Karpas-422 (cell line): ENCODE data around the gene ZCCHC7. TPM values are rescaled to one million over a fixed set of nuclear protein-coding genes. Genes with fewer than 3 reads are reported as not detected.

Source experiments
- DNase-seq: peaks from one replicate; pipeline ENCODE4 v3.0.0-alpha.2; 2015
- H2AFZ ChIP-seq: fragments of 200-600 bp; sonication (generic); 2 replicates; pipeline ENCODE4 v1.6.1; 2014; ENCODE audit warnings: antibody characterized with exemption, low read length, mixed read lengths
- H3K27ac ChIP-seq: fragments of 200-600 bp; sonication (generic); 2 replicates; pipeline ENCODE4 v1.5.1; 2014; ENCODE audit warnings: mild to moderate bottlenecking, low read length, moderate library complexity
- H3K27me3 ChIP-seq: fragments of 200-600 bp; sonication (generic); 2 replicates; pipeline ENCODE4 v1.6.1; 2014; ENCODE audit warnings: low read length, mixed read lengths
- H3K36me3 ChIP-seq: fragments of 200-600 bp; sonication (generic); 2 replicates; pipeline ENCODE4 v1.6.1; 2014; ENCODE audit warnings: low read length, mixed read lengths; ENCODE audit not compliant: insufficient read depth
- H3K4me1 ChIP-seq: fragments of 200-600 bp; sonication (generic); 2 replicates; pipeline ENCODE4 v1.6.1; 2014; ENCODE audit warnings: mild to moderate bottlenecking, low read length, mixed read lengths
- H3K4me2 ChIP-seq: fragments of 200-600 bp; sonication (generic); 2 replicates; pipeline ENCODE4 v1.6.1; 2014; ENCODE audit warnings: low read length, low read depth, mild to moderate bottlenecking; ENCODE audit not compliant: poor library complexity, severe bottlenecking
- H3K4me3 ChIP-seq: fragments of 200-600 bp; sonication (generic); 2 replicates; pipeline ENCODE4 v1.5.1; 2014; ENCODE audit warnings: mild to moderate bottlenecking, antibody characterized with exemption, low read length, mixed read lengths
- H3K79me2 ChIP-seq: fragments of 200-600 bp; sonication (generic); 2 replicates; pipeline ENCODE4 v1.6.1; 2014; ENCODE audit warnings: mild to moderate bottlenecking, low read length, mixed read lengths
- H3K9ac ChIP-seq: fragments of 200-600 bp; sonication (generic); 2 replicates; pipeline ENCODE4 v1.6.0; 2014; ENCODE audit warnings: low read length
- H3K9me2 ChIP-seq: fragments of 200-600 bp; sonication (generic), shearing (Covaris generic); replicated peaks from 2 replicates; pipeline ENCODE4 v1.6.0; 2014; ENCODE audit warnings: mild to moderate bottlenecking, low read length, moderate library complexity; ENCODE audit not compliant: insufficient read depth
- H3K9me3 ChIP-seq: fragments of 300-700, 200-600 bp; sonication (generic); 2 replicates; pipeline ENCODE4 v1.6.1; 2014; ENCODE audit warnings: low read length, mixed read lengths
- H4K20me1 ChIP-seq: fragments of 200-600 bp; sonication (generic); 2 replicates; pipeline ENCODE4 v1.6.1; 2014; ENCODE audit warnings: mild to moderate bottlenecking, antibody characterized with exemption, low read length, low read depth; ENCODE audit not compliant: insufficient read depth
- total RNA-seq: library from RNA; depleted of rRNA; stranded (reverse); fragments of >200 nt; shearing (Covaris generic); gene quantifications from 2 replicates; pipeline ENCODE4 v1.2.3, GENCODE V29; 2014; ENCODE audit warnings: low replicate concordance

Gene ZCCHC7
- total RNA-seq, 1 experiment from 2014 or later, result 85.1 TPM

DNA sequence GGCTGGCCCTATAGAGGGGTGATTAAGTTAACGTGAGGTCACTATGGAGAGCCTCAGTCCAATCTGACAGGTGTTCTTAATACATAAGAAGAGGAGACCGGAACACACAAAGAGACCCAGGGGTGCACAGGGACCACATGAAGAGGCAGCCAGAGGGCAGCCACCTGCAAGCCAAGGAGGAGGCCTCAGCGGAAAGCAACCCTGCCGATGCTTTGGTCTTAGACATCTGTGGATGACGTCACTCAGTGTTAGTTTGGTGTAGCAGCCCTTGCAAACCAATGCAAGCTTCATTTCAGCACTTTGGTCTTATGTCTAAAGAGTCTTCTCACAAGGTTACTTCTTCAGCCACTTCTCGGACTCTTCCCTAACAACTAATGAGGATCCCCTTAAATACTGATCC is 254.5 kb downstream of the ZCCHC7 start:
- peak overlapping the region; percentile 71 for H3K4me2 ChIP-seq

DNA sequence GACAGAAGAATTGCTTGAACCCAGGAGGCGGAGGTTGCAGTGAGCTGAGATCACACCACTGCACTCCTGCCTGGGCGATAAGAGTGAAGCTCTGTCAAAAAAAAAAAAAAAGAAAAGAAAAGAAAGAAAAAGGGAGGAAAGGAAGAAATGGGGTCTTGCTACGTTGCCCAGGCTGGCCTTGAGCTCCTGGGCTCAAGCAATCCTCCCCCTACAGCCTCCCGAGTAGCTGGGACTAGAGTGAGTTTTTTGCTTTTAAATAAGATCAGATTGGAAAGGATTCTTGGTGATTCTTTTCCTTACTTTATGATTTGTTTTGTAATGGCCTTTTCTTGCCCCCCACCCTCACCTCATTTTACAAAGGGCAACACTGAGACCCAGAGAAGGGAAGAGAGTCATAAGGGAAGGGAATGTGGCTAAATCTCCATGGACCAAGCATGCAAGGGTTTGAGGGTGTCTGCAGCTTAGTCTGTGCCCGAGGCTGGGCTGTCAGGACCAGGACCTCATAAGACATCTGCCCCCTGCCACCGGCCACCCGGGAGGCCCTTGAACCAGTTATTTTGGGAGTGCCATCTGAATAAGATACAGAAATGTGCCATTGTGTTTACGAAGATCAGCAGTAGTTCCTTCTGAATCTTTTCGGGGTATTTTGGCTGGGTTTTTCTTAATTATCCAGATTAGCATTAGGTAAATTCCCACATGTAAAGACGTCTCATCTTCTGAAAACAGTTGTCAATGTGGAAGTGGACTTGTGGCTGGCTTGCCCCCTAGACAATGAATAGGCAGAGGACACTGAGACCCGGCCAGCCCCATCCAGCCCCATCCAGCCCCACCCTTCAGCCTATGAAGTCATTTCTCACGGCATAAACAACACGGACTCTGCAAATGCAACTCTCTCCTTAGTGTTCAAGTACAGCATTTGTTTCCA is 257.6 kb downstream of the ZCCHC7 start:
- Histone ChIP-seq H3K9ac (peak overlapping the region; percentile 53), H3K9me3 (peaks cover 3% of the 10 kb centered on the region; the same call in 1 of the 2 replicates), H3K4me3 (no peak overlapping the region), H3K36me3 (peaks cover 4% of the 10 kb centered on the region; the same call in 1 of the 2 replicates), H2AFZ (peak overlapping the region; percentile 14; the same call in 1 of the 2 replicates), H3K27ac (peak overlapping the region; percentile 100), H3K27me3 (no peaks in the 10 kb centered on the region), H3K4me2 (peak overlapping the region; percentile 41), H3K79me2 (no peaks in the 10 kb centered on the region), H3K4me1 (peaks cover 91% of the 10 kb centered on the region), H4K20me1 (no peaks in the 10 kb centered on the region), H3K9me2 (no peaks in the 10 kb centered on the region)
- DNase-seq, result peak; percentile 60

More for the DNA sequence above, 254.5 kb downstream of the ZCCHC7 start:
- no peaks in the 10 kb centered on the region for H3K79me2 ChIP-seq
- H2AFZ ChIP-seq, result no peak overlapping the region
- peak; percentile 97 for DNase-seq
- H3K36me3 ChIP-seq, result no peaks in the 10 kb centered on the region
- H3K27me3 ChIP-seq, result no peaks in the 10 kb centered on the region
- peak overlapping the region; percentile 100 for H3K27ac ChIP-seq
- no peaks in the 10 kb centered on the region for H3K9me2 ChIP-seq
- H3K9ac ChIP-seq, result peak overlapping the region; percentile 69
- H4K20me1 ChIP-seq, result no peaks in the 10 kb centered on the region
- H3K9me3 ChIP-seq, result no peaks in the 10 kb centered on the region
- peak overlapping the region; percentile 25; the same call in 1 of the 2 replicates for H3K4me3 ChIP-seq
- H3K4me1 ChIP-seq, result peaks cover 91% of the 10 kb centered on the region

- Histone ChIP-seq H3K4me3 (no peak overlapping the region), H3K27ac (peak overlapping the region; percentile 100), H2AFZ (peak overlapping the region; percentile 14; the same call in 1 of the 2 replicates), H3K9me3 (peaks cover 3% of the 10 kb centered on the region; the same call in 1 of the 2 replicates), H3K36me3 (peaks cover 4% of the 10 kb centered on the region; the same call in 1 of the 2 replicates), H3K4me1 (peaks cover 91% of the 10 kb centered on the region), H3K4me2 (peak overlapping the region; percentile 41), H4K20me1 (no peaks in the 10 kb centered on the region), H3K27me3 (no peaks in the 10 kb centered on the region), H3K79me2 (no peaks in the 10 kb centered on the region), H3K9me2 (no peaks in the 10 kb centered on the region), H3K9ac (peak overlapping the region; percentile 53)
- no peak for DNase-seq
These were observed 258.2 kb downstream of the ZCCHC7 start for GRCh38 chr9:37378613-37379004.

DNA sequence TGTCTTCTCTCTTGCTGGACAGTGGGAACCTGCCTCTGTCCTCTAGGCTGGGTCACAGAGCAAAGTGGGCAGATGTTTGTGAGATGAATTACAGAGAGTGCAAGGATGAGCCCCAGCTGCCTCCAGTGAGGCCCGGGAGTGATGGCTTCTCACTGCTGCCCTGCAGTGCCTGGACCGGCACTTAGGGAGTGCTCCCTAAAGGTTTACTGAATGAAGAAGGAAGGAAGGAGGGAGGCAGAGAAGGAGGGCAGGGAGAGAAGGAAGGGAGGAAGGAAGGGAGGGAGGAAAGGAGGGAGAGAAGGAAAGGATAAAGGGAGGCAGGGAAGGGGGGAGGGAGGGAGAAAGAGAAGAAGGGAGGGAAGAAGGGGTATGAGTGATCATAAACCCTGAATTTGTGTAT is 259.5 kb downstream of the ZCCHC7 start:
- no peaks in the 10 kb centered on the region for H4K20me1 ChIP-seq
- H3K36me3 ChIP-seq, result peaks cover 4% of the 10 kb centered on the region; the same call in 1 of the 2 replicates
- H3K4me3 ChIP-seq, result no peak overlapping the region
- H3K9ac ChIP-seq, result peak overlapping the region; percentile 83
- H3K9me2 ChIP-seq, result no peaks in the 10 kb centered on the region
- no peaks in the 10 kb centered on the region for H3K27me3 ChIP-seq
- peak overlapping the region; percentile 96 for H3K27ac ChIP-seq
- peaks cover 3% of the 10 kb centered on the region; the same call in 1 of the 2 replicates for H3K9me3 ChIP-seq
- peaks cover 91% of the 10 kb centered on the region for H3K4me1 ChIP-seq
- H3K4me2 ChIP-seq, result peak overlapping the region; percentile 54
- H2AFZ ChIP-seq, result no peak overlapping the region
- H3K79me2 ChIP-seq, result no peaks in the 10 kb centered on the region
- no peak for DNase-seq

DNA sequence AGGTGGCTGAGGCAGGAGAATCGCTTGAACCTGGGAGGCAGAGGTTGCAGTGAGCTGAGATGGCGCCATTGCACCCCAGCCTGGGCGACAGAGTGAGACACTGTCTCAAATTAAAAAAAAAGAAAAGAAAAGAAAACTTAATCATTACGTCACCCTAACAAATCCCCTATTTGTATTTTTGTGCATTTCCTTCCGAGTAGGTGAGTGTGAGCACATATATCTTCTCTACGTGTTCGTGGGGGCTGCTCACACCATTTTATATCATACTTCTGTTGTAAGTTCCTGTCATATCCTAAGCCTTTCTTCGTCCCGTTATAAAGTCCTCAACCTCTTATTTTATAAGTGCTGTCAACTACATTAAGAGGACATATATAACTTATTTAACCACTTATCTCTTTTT is 260.2 kb downstream of the ZCCHC7 start:
- Histone ChIP-seq H3K36me3 (peaks cover 4% of the 10 kb centered on the region; the same call in 1 of the 2 replicates), H3K4me2 (peak overlapping the region; percentile 54), H3K79me2 (no peaks in the 10 kb centered on the region), H3K27ac (peak overlapping the region; percentile 96), H3K27me3 (no peaks in the 10 kb centered on the region), H3K9me2 (no peaks in the 10 kb centered on the region), H3K9ac (peak overlapping the region; percentile 83), H3K9me3 (peaks cover 3% of the 10 kb centered on the region; the same call in 1 of the 2 replicates), H2AFZ (no peak overlapping the region), H3K4me1 (peaks cover 91% of the 10 kb centered on the region), H3K4me3 (no peak overlapping the region), H4K20me1 (no peaks in the 10 kb centered on the region)
- DNase-seq, result peak; percentile 84

- DNase-seq, result peak; percentile 83
- no peaks in the 10 kb centered on the region for H3K79me2 ChIP-seq
- H3K9ac ChIP-seq, result peak overlapping the region; percentile 83
- H3K9me2 ChIP-seq, result no peaks in the 10 kb centered on the region
- no peaks in the 10 kb centered on the region for H3K27me3 ChIP-seq
- no peak overlapping the region for H2AFZ ChIP-seq
- peak overlapping the region; percentile 96 for H3K27ac ChIP-seq
- H3K4me1 ChIP-seq, result peaks cover 91% of the 10 kb centered on the region
- H3K36me3 ChIP-seq, result peaks cover 4% of the 10 kb centered on the region; the same call in 1 of the 2 replicates
- H3K9me3 ChIP-seq, result peaks cover 3% of the 10 kb centered on the region; the same call in 1 of the 2 replicates
- no peak overlapping the region for H3K4me3 ChIP-seq
- H4K20me1 ChIP-seq, result no peaks in the 10 kb centered on the region
- H3K4me2 ChIP-seq, result peak overlapping the region; percentile 54
These were observed 260.8 kb downstream of the ZCCHC7 start for GRCh38 chr9:37381094-37381741.

GRCh38 chr9:37382161-37382981 is 262.0 kb downstream of the ZCCHC7 start:
- H3K79me2 ChIP-seq, result no peaks in the 10 kb centered on the region
- H3K4me2 ChIP-seq, result peak overlapping the region; percentile 81
- H3K9ac ChIP-seq, result peak overlapping the region; percentile 83
- no peak overlapping the region for H2AFZ ChIP-seq
- H3K9me3 ChIP-seq, result peaks cover 3% of the 10 kb centered on the region; the same call in 1 of the 2 replicates
- no peaks in the 10 kb centered on the region for H3K27me3 ChIP-seq
- no peaks in the 10 kb centered on the region for H3K9me2 ChIP-seq
- peak overlapping the region; percentile 61; the same call in 1 of the 2 replicates for H3K4me3 ChIP-seq
- no peaks in the 10 kb centered on the region for H4K20me1 ChIP-seq
- peak; percentile 91 for DNase-seq
- H3K4me1 ChIP-seq, result peaks cover 91% of the 10 kb centered on the region
- H3K27ac ChIP-seq, result peak overlapping the region; percentile 96
- peaks cover 4% of the 10 kb centered on the region; the same call in 1 of the 2 replicates for H3K36me3 ChIP-seq
